HG03045 (cell line): ENCODE data around the gene SLC50A1.
"Not testable (repeated sequence)": the region's sequence is repeated elsewhere in the genome, so short reads cannot be mapped to it uniquely, and the experiment has no call there.

Experiments
- ATAC-seq: cut with Tn5 transposase; IDR thresholded peaks from one replicate; pipeline ENCODE4 v1.9.1; 2021; ENCODE audit warnings: mild to moderate bottlenecking, moderate library complexity; ENCODE audit not compliant: unreplicated experiment

Gene SLC50A1

GRCh38 chr1:155116113-155116764, 19.4 kb upstream of the SLC50A1 start:
- no peak for ATAC-seq

GRCh38 chr1:155117610-155118009, 18.0 kb upstream of the SLC50A1 start:
- no peak for ATAC-seq

- not testable (repeated sequence) for ATAC-seq
Observed at GRCh38 chr1:155118090-155118489, 17.6 kb upstream of the SLC50A1 start.

- ATAC-seq: no peak
Observed at GRCh38 chr1:155120253-155120652, 15.4 kb upstream of the SLC50A1 start.

- no peak for ATAC-seq
Observed at GRCh38 chr1:155121249-155121648, 14.4 kb upstream of the SLC50A1 start.

- ATAC-seq: no peak
Observed at GRCh38 chr1:155122308-155122707, 13.3 kb upstream of the SLC50A1 start.

- no peak for ATAC-seq
Observed at GRCh38 chr1:155123801-155124200, 11.9 kb upstream of the SLC50A1 start.

- ATAC-seq: no peak
Observed at GRCh38 chr1:155124503-155125463, 10.9 kb upstream of the SLC50A1 start.

- ATAC-seq: no peak
Observed at GRCh38 chr1:155125511-155125945, 10.1 kb upstream of the SLC50A1 start.

GRCh38 chr1:155125946-155126555, 9.6 kb upstream of the SLC50A1 start:
- no peak for ATAC-seq

- ATAC-seq: no peak
Observed at GRCh38 chr1:155126556-155127104, 9.0 kb upstream of the SLC50A1 start.

GRCh38 chr1:155127105-155127966, 8.3 kb upstream of the SLC50A1 start, which contains the start of gene EFNA1:
TSS of gene EFNA1 (plus strand) at chr1:155127876. CDS start at chr1:155127978, 102 bp downstream.
- no peak for ATAC-seq

- no peak for ATAC-seq
Observed at GRCh38 chr1:155127967-155128754, 7.5 kb upstream of the SLC50A1 start.

GRCh38 chr1:155128755-155129473, 6.7 kb upstream of the SLC50A1 start:
- ATAC-seq: no peak

GRCh38 chr1:155130272-155131006, 5.2 kb upstream of the SLC50A1 start:
- ATAC-seq: no peak

- no peak for ATAC-seq
Observed at GRCh38 chr1:155131285-155131684, 4.4 kb upstream of the SLC50A1 start.

- ATAC-seq: no peak
Observed at GRCh38 chr1:155131856-155132255, 3.8 kb upstream of the SLC50A1 start.

- ATAC-seq: no peak
Observed at GRCh38 chr1:155133799-155134281, 1.8 kb upstream of the SLC50A1 start.
